Vagina (tissue), 2 donors: ENCODE results near the gene NME4.

Experiments used
- CTCF ChIP-seq, 3 experiments: fragments of 450-650 bp in 2 of 3; fragments of 200-600 bp in 1 of 3; sonication (generic) in 1 of 3; IDR thresholded peaks; one replicate each; pipeline ENCODE4 v1.5.1; 2017 to 2019; ENCODE audit warnings: antibody characterized with exemption in 3 of 3, mild to moderate bottlenecking in 2 of 3, moderate library complexity in 2 of 3
- POLR2A ChIP-seq, 2 donors: fragments of 450-650 bp; IDR thresholded peaks; one replicate each; pipeline ENCODE4 v1.6.1; 2017; ENCODE audit warnings: antibody characterized with exemption in 2 of 2, mild to moderate bottlenecking in 2 of 2, moderate library complexity in 2 of 2

GRCh38 chr16:350203-350602 lies 46.8 kb upstream of the NME4 start:
- TF ChIP-seq POLR2A (IDR thresholded peaks at IDR 0.05) (no peak), CTCF (IDR thresholded peaks at IDR 0.05) (no peak)
